Hematopoietic multipotent progenitor cell (in vitro differentiated cells): ENCODE results near the gene AP3B2. TPM values are rescaled to one million over a fixed set of nuclear protein-coding genes. Genes with fewer than 3 reads are reported as not detected.

Experiments used
- total RNA-seq: library from RNA; depleted of rRNA; stranded (reverse); fragments of >200 nt; gene quantifications from one replicate; pipeline ENCODE4 v1.2.3, GENCODE V29; 2012

The AP3B2 gene
- total RNA-seq, 1 donor: 0.54 TPM

Other genes with a start within 250 kb of the AP3B2 start
- 2,731 TPM for gene RPS17, start 169.4 kb downstream of the AP3B2 start, total RNA-seq
- 0.27 TPM for gene CPEB1, start 62.5 kb downstream of the AP3B2 start, total RNA-seq
- gene FSD2, start 96.2 kb upstream of the AP3B2 start, total RNA-seq: not detected
- 6.7 TPM for gene WHAMM, start 99.8 kb upstream of the AP3B2 start, total RNA-seq
- gene HOMER2, start 242.8 kb upstream of the AP3B2 start, total RNA-seq: 14.8 TPM